RKO (cell line): ENCODE results near the gene CES4A.
"Not testable (repeated sequence)": the region's sequence is repeated elsewhere in the genome, so short reads cannot be mapped to it uniquely, and the experiment has no call there.

ENCODE experiments used
- DNase-seq: peaks from one replicate; pipeline ENCODE4 v3.0.0-alpha.2; 2016; ENCODE audit warnings: low spot score

CES4A gene

GRCh38 chr16:67022531-67023214 is 34.3 kb downstream of the CES4A start:
- no peak for DNase-seq

GRCh38 chr16:67023689-67024088 is 35.3 kb downstream of the CES4A start:
- DNase-seq: no peak

GRCh38 chr16:67024384-67025209 is 36.2 kb downstream of the CES4A start:
- no peak for DNase-seq

- no peak for DNase-seq
These were observed 36.8 kb downstream of the CES4A start for GRCh38 chr16:67025210-67025550.

- no peak for DNase-seq
These were observed 38.2 kb downstream of the CES4A start for GRCh38 chr16:67026570-67026969.

- DNase-seq: no peak
These were observed 38.7 kb downstream of the CES4A start for GRCh38 chr16:67027046-67027445.

- no peak for DNase-seq
These were observed 39.8 kb downstream of the CES4A start for GRCh38 chr16:67028167-67028695.

GRCh38 chr16:67028696-67029253 is 40.4 kb downstream of the CES4A start, which contains the start of gene CBFB:
TSS of gene CBFB (plus strand) at chr16:67029149. CDS start at chr16:67029408, 259 bp downstream.
- peak; percentile 91 for DNase-seq

GRCh38 chr16:67029254-67030096 is 41.1 kb downstream of the CES4A start:
- DNase-seq: peak; percentile 70

- peak; percentile 49 for DNase-seq
These were observed 42.0 kb downstream of the CES4A start for GRCh38 chr16:67030221-67030962.

GRCh38 chr16:67034487-67034886 is 46.1 kb downstream of the CES4A start:
- DNase-seq: peak; percentile 21

GRCh38 chr16:67035364-67035763 is 47.0 kb downstream of the CES4A start:
- no peak for DNase-seq

GRCh38 chr16:67036323-67036741 is 47.9 kb downstream of the CES4A start:
- no peak for DNase-seq

- DNase-seq: no peak
These were observed 51.1 kb downstream of the CES4A start for GRCh38 chr16:67039260-67040020.

GRCh38 chr16:67040166-67040565 is 51.8 kb downstream of the CES4A start:
- no peak for DNase-seq

GRCh38 chr16:67040906-67041305 is 52.5 kb downstream of the CES4A start:
- DNase-seq: no peak

GRCh38 chr16:67041520-67041919 is 53.1 kb downstream of the CES4A start:
- not testable (repeated sequence) for DNase-seq

- no peak for DNase-seq
These were observed 55.0 kb downstream of the CES4A start for GRCh38 chr16:67043420-67043819.

GRCh38 chr16:67050796-67051195 is 62.4 kb downstream of the CES4A start:
- DNase-seq: no peak

GRCh38 chr16:67052399-67052798 is 64.0 kb downstream of the CES4A start:
- DNase-seq: no peak
